SK-N-SH (cell line): ENCODE data around the gene MAP6. TPM values are rescaled to one million over a fixed set of nuclear protein-coding genes. Genes with fewer than 3 reads are reported as not detected.

Source experiments
- CTCF ChIA-PET: fragments of 300-600, 350-600 bp; formaldehyde crosslinking; extraction: SDS; loops from one replicate; lab custom pipeline; 2021; lab: Yijun Ruan, JAX
- POLR2A ChIA-PET: fragments of 350-600 bp; sonication (Branson Sonifier 250); formaldehyde crosslinking; extraction: SDS; loops from one replicate; lab custom pipeline; 2020; ENCODE audit warnings: antibody characterized with exemption, inconsistent platforms; lab: Yijun Ruan, JAX
- DNase-seq: peaks from one replicate; pipeline ENCODE4 v3.0.0; 2012
- H2AFZ ChIP-seq: fragments of 200-600 bp; sonication (generic); 2 replicates; pipeline ENCODE4 v1.8.1; 2016; ENCODE audit warnings: antibody characterized with exemption, mild to moderate bottlenecking, low read depth
- H3F3A ChIP-seq: fragments of 200-600 bp; sonication (generic); replicated peaks from 2 replicates; pipeline ENCODE3; 2016; ENCODE audit warnings: antibody characterized with exemption, mild to moderate bottlenecking; ENCODE audit not compliant: insufficient read depth
- H3K27ac ChIP-seq, 2 experiments: fragments of 200-500 bp in 1 of 2; fragments of 200-600 bp in 1 of 2; sonication (Bioruptor generic) in 1 of 2; sonication (generic), shearing (Covaris generic) in 1 of 2; 2 replicates each; pipeline versions ENCODE4 v1.5.1 to v1.6.1; 2014 to 2016; ENCODE audit warnings: low read depth in 2 of 2, inconsistent platforms in 1 of 2, low read length in 1 of 2, mild to moderate bottlenecking in 1 of 2, mixed read lengths in 1 of 2
- H3K27me3 ChIP-seq: fragments of 200-600 bp; sonication (generic), shearing (Covaris generic); 2 replicates; pipeline ENCODE4 v1.6.1; 2016; ENCODE audit warnings: mixed run types; ENCODE audit not compliant: insufficient read depth
- H3K36me3 ChIP-seq, 2 experiments: fragments of 200-500 bp in 1 of 2; fragments of 200-600 bp in 1 of 2; sonication (Bioruptor generic) in 1 of 2; sonication (generic) in 1 of 2; replicated peaks in 1 of 2; 2 replicates each; pipeline versions ENCODE3 to v1.5.1; 2014 to 2016; ENCODE audit warnings: low read length in 1 of 2, mild to moderate bottlenecking in 1 of 2; ENCODE audit not compliant: insufficient read depth in 2 of 2, control insufficient read depth in 1 of 2
- H3K4me1 ChIP-seq, 2 experiments: fragments of 200-500 bp in 1 of 2; fragments of 200-600 bp in 1 of 2; sonication (Bioruptor generic) in 1 of 2; sonication (generic), shearing (Covaris generic) in 1 of 2; 2 replicates each; pipeline versions ENCODE4 v1.5.1 to v1.6.1; 2014 to 2016; ENCODE audit warnings: low read depth in 1 of 2, low read length in 1 of 2, mixed run types in 1 of 2; ENCODE audit not compliant: insufficient read depth in 2 of 2, control insufficient read depth in 1 of 2
- H3K4me2 ChIP-seq: fragments of 200-600 bp; sonication (generic), shearing (Covaris generic); 2 replicates; pipeline ENCODE4 v1.6.1; 2017; ENCODE audit warnings: mixed run types
- H3K4me3 ChIP-seq, 2 experiments: fragments of 200-500 bp in 1 of 2; fragments of 200-600 bp in 1 of 2; sonication (Bioruptor generic) in 1 of 2; sonication (generic), shearing (Covaris generic) in 1 of 2; 2 replicates each; pipeline versions ENCODE4 v1.5.1 to v1.8.1; 2014 to 2016; ENCODE audit warnings: low read depth in 2 of 2, inconsistent platforms in 1 of 2, low read length in 1 of 2, mild to moderate bottlenecking in 1 of 2, mixed read lengths in 1 of 2, moderate library complexity in 1 of 2
- H3K79me2 ChIP-seq: fragments of 200-600 bp; sonication (generic); 2 replicates; pipeline ENCODE4 v1.8.1; 2017; ENCODE audit warnings: mild to moderate bottlenecking; ENCODE audit not compliant: insufficient read depth
- H3K9ac ChIP-seq: fragments of 200-600 bp; sonication (generic); 2 replicates; pipeline ENCODE4 v1.6.1; 2017; ENCODE audit warnings: mixed run types
- H3K9me2 ChIP-seq: fragments of 200-600 bp; sonication (generic); 2 replicates; pipeline ENCODE4 v1.6.1; 2017; ENCODE audit warnings: mixed run types
- H3K9me3 ChIP-seq: fragments of 200-600 bp; sonication (generic); 2 replicates; pipeline ENCODE4 v1.6.1; 2017; ENCODE audit warnings: mixed run types, mild to moderate bottlenecking, moderate library complexity
- H4K20me1 ChIP-seq: fragments of 200-600 bp; sonication (generic); 2 replicates; pipeline ENCODE4 v1.6.1; 2017; ENCODE audit warnings: mild to moderate bottlenecking, mixed run types; ENCODE audit not compliant: insufficient read depth
- CHD2 ChIP-seq: fragments of 150-350 bp; IDR thresholded peaks from 2 replicates; pipeline ENCODE4 v1.6.1; 2018; ENCODE audit warnings: low read length; ENCODE audit not compliant: partially characterized antibody
- EP300 ChIP-seq, 2 experiments: IDR thresholded peaks; 2 replicates each; pipeline versions ENCODE4 v1.4.0 to v1.6.1; 2012; ENCODE audit warnings: borderline replicate concordance in 1 of 2, low read depth in 1 of 2, low read length in 1 of 2
- FOSL2 ChIP-seq: IDR thresholded peaks from 2 replicates; pipeline ENCODE4 v1.4.0; 2012; ENCODE audit warnings: low read depth, mild to moderate bottlenecking, moderate library complexity, borderline replicate concordance
- GATA2 ChIP-seq: sonication (generic); formaldehyde crosslinking; IDR thresholded peaks from 2 replicates; pipeline ENCODE4 v1.5.0; 2020; ENCODE audit warnings: mild to moderate bottlenecking, missing genetic modification reagents
- IRF3 ChIP-seq: fragments of 150-350 bp; IDR thresholded peaks from 2 replicates; pipeline ENCODE4 v1.6.1; 2016; ENCODE audit warnings: mild to moderate bottlenecking, low read depth, low read length
- JUND ChIP-seq: IDR thresholded peaks from 2 replicates; pipeline ENCODE4 v1.4.0; 2012
- MEF2A ChIP-seq: IDR thresholded peaks from 2 replicates; pipeline ENCODE4 v1.4.0; 2012; ENCODE audit warnings: low read depth, borderline replicate concordance
- MXI1 ChIP-seq: IDR thresholded peaks from 2 replicates; pipeline ENCODE4 v1.6.1; 2012; ENCODE audit warnings: mild to moderate bottlenecking, low read depth, low read length, improper control_type of control experiment
- RAD21 ChIP-seq: IDR thresholded peaks from 2 replicates; pipeline ENCODE4 v1.6.1; 2012; ENCODE audit warnings: mild to moderate bottlenecking, low read length
- REST ChIP-seq: IDR thresholded peaks from 2 replicates; pipeline ENCODE4 v1.6.1; 2012; ENCODE audit warnings: mild to moderate bottlenecking, low read depth, low read length, moderate library complexity
- RFX5 ChIP-seq: IDR thresholded peaks from 2 replicates; pipeline ENCODE4 v1.6.1; 2012; ENCODE audit warnings: mild to moderate bottlenecking, improper control_type of control experiment, low read length
- RXRA ChIP-seq: IDR thresholded peaks from 2 replicates; pipeline ENCODE4 v1.4.0; 2012; ENCODE audit warnings: low read depth, mild to moderate bottlenecking, borderline replicate concordance
- TAF1 ChIP-seq: IDR thresholded peaks from 2 replicates; pipeline ENCODE4 v1.6.1; 2012; ENCODE audit warnings: low read depth, mild to moderate bottlenecking, low read length, moderate library complexity, borderline replicate concordance
- TEAD4 ChIP-seq: IDR thresholded peaks from 2 replicates; pipeline ENCODE4 v1.4.0; 2012; ENCODE audit warnings: mild to moderate bottlenecking, borderline replicate concordance; ENCODE audit not compliant: insufficient read depth
- USF2 ChIP-seq: fragments of 150-350 bp; IDR thresholded peaks from 2 replicates; pipeline ENCODE4 v1.6.1; 2017; ENCODE audit warnings: antibody characterized with exemption, low read length, low read depth, borderline replicate concordance
- YY1 ChIP-seq: IDR thresholded peaks from 2 replicates; pipeline ENCODE4 v1.4.0; 2012; ENCODE audit warnings: low read depth, mild to moderate bottlenecking
- WGBS: methylation state at CpG from one replicate; pipeline ENCODE4 v1.1.6; 2017; ENCODE audit warnings: low lambda C conversion rate; 5-methylcytosine and 5-hydroxymethylcytosine counted together
- polyA plus RNA-seq, 3 experiments: library from polyadenylated mRNA; depleted of rRNA; stranded (reverse); fragments of >200 nt; gene quantifications; 2 replicates each; pipeline ENCODE4 v1.2.3, GENCODE V29; 2012
- TF ChIP-seq, protein P1 (sequence below): IDR thresholded peaks from 2 replicates; pipeline ENCODE4 v1.4.0; 2012; ENCODE audit warnings: low read depth, borderline replicate concordance
- TF ChIP-seq, protein P2 (sequence below): IDR thresholded peaks from 2 replicates; pipeline ENCODE4; 2012

The MAP6 gene
- polyA plus RNA-seq, 1 of the 3 experiments (the other 2 are of a cell fraction): 11.1 TPM

DNA sequence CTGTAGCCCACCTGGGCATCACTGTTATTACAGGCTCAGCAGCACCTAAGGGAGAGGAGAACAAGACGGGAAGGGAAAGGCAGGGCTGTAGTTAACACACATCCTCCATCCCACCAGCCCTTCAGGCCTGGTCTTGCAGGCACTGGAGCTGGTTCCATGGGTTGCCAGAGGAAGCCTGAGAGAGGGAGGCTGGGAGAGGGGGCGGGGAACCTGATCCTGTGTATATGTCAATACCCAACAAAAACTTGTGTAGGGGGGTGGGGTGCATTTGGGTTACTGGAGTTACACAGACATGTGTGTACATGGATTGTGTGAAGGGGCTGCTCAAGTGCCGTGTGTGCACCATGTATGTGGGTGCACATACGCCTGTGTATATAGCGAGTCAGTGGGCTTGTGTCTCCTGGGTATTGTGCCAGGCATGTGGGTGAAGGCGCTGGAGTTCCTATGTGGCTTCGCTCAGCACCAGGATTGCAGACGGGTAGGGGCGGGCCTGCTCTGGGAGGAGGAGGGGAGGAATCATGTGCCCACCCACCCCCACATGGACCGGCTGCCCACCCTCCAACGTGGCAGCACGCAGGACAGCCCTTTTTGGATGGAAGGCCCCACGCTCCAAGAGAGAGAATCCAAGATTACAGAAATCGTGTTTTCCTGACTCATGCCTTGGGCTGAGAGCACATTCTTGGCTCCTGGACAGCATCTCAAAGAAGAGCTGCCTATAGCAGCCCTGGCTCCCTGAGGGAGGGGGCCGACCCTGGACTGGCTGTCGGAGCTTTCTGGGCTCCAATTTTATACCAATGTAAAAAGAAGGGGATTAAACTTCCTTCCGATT lies 111.0 kb downstream of the MAP6 start (continued):
- TF ChIP-seq REST: 0 out of 2 replicates have a peak, but pooled peaks have one; percentile 49
- TF ChIP-seq JUND: peak; percentile 57; the same call in 1 of the 2 replicates
- no peak for TF ChIP-seq USF2
- no peak for TF ChIP-seq RXRA
- TF ChIP-seq, all 33 proteins: peak for 9

DNA sequence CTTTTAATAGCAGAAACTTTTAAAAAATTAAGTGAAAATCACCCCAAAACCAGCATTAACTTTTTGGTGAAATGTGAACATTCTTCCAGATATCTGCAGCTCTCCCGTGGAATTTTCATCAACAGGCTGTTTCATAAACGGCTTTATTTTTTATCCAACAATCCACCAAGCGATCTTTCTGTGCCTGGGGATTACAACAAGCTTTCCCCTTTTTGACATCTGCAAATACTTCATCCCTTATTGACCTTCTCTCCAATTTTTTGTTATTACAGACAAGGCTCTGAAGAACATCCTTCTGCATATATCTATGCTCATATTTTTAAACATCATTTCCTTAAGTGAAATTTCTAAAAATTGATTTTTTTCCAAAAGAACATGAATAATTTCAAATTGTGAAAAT lies 112.6 kb downstream of the MAP6 start:
- no peaks in the 10 kb centered on the region for H3K79me2 ChIP-seq
- TF ChIP-seq TEAD4 (no peak), IRF3 (no peak), REST (no peak), CHD2 (no peak), MEF2A (no peak), FOSL2 (no peak), YY1 (no peak), GATA2 (CRISPR knock-in tag) (no peak), RFX5 (no peak), MXI1 (no peak), EP300 (IDR thresholded peaks at IDR 0.05; ENCODE audit: borderline replicate concordance in 1 of 2, low read depth in 1 of 2, low read length in 1 of 2) (no peak), TAF1 (no peak), RAD21 (no peak)
- TF ChIP-seq, protein P1, sequence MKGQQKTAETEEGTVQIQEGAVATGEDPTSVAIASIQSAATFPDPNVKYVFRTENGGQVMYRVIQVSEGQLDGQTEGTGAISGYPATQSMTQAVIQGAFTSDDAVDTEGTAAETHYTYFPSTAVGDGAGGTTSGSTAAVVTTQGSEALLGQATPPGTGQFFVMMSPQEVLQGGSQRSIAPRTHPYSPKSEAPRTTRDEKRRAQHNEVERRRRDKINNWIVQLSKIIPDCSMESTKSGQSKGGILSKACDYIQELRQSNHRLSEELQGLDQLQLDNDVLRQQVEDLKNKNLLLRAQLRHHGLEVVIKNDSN: no peak
- TF ChIP-seq, protein P2, sequence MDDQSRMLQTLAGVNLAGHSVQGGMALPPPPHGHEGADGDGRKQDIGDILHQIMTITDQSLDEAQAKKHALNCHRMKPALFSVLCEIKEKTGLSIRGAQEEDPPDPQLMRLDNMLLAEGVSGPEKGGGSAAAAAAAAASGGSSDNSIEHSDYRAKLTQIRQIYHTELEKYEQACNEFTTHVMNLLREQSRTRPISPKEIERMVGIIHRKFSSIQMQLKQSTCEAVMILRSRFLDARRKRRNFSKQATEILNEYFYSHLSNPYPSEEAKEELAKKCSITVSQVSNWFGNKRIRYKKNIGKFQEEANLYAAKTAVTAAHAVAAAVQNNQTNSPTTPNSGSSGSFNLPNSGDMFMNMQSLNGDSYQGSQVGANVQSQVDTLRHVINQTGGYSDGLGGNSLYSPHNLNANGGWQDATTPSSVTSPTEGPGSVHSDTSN: no peak
- H3K4me2 ChIP-seq: no peak overlapping the region
- no peaks in the 10 kb centered on the region for H3K9me2 ChIP-seq
- no peaks in the 10 kb centered on the region for H4K20me1 ChIP-seq
- no peak overlapping the region for H3K9ac ChIP-seq
- 90% methylated on average over 3 of the region's 3 CpGs for WGBS
- no peak overlapping the region for H3K4me3 ChIP-seq
- H3K4me1 ChIP-seq: peaks cover 40 to 60% of the 10 kb centered on the region in 2 experiments
- H3K36me3 ChIP-seq: no peaks in the 10 kb centered on the region
- H3K27me3 ChIP-seq: no peaks in the 10 kb centered on the region
- POLR2A ChIA-PET: interaction anchor here (3.6 kb wide), 1 partner anchor 27 kb away, joined by 39 read pairs; no protein-coding TSS in a partner anchor
- no peak overlapping the region for H2AFZ ChIP-seq
- H3K9me3 ChIP-seq: no peaks in the 10 kb centered on the region
- no peak overlapping the region for H3K27ac ChIP-seq
- no peak for DNase-seq
- CTCF ChIA-PET: interaction anchor here (1.4 kb wide), 1 partner anchor 22 kb away, joined by 4 read pairs; no protein-coding TSS in a partner anchor
- peaks cover 16% of the 10 kb centered on the region for H3F3A ChIP-seq
